GM12878 (cell line): Measurements from ENCODE around the gene GAL3ST2. TPM values are rescaled to one million over a fixed set of nuclear protein-coding genes. Genes with fewer than 3 reads are reported as not detected.

Experiments used
- BCL11A ChIP-seq: IDR thresholded peaks from 2 replicates; pipeline ENCODE4 v1.6.1; 2011; ENCODE audit warnings: low read depth, low read length
- BHLHE40 ChIP-seq, 2 experiments: fragments of 450-650 bp in 1 of 2; IDR thresholded peaks; 2 replicates each; pipeline ENCODE4 v1.6.1; 2011 to 2017; ENCODE audit warnings: low read depth in 2 of 2, borderline replicate concordance in 1 of 2, improper control_type of control experiment in 1 of 2, low read length in 1 of 2, mild to moderate bottlenecking in 1 of 2
- EED ChIP-seq: sonication (generic); IDR thresholded peaks from 2 replicates; pipeline ENCODE4 v1.6.1; 2016; ENCODE audit warnings: antibody characterized with exemption, low read depth
- ESRRA ChIP-seq: IDR thresholded peaks from 2 replicates; pipeline ENCODE4 v1.6.1; 2012; ENCODE audit warnings: mild to moderate bottlenecking, low read length, improper control_type of control experiment
- FOXM1 ChIP-seq: IDR thresholded peaks from 2 replicates; pipeline ENCODE4 v1.6.1; 2012; ENCODE audit warnings: low read depth, mild to moderate bottlenecking, inconsistent platforms, low read length, moderate library complexity
- HDGF ChIP-seq: fragments of 450-650 bp; IDR thresholded peaks from 2 replicates; pipeline ENCODE4 v1.6.1; 2016; ENCODE audit warnings: antibody characterized with exemption
- IRF3 ChIP-seq: fragments of 450-650 bp; IDR thresholded peaks from 2 replicates; pipeline ENCODE4 v1.6.1; 2014; ENCODE audit warnings: mild to moderate bottlenecking
- MAX ChIP-seq: IDR thresholded peaks from 2 replicates; pipeline ENCODE4 v1.6.1; 2012; ENCODE audit warnings: low read depth, low read length, improper control_type of control experiment
- MXI1 ChIP-seq: fragments of 150-350 bp; IDR thresholded peaks from 2 replicates; pipeline ENCODE4 v1.6.1; 2011; ENCODE audit warnings: low read depth, mild to moderate bottlenecking, inconsistent platforms, low read length, improper control_type of control experiment
- NKRF ChIP-seq: fragments of 450-650 bp; conservative IDR thresholded peaks from 2 replicates; pipeline ENCODE4 v1.6.1; 2017; ENCODE audit warnings: mild to moderate bottlenecking, moderate library complexity
- RBBP5 ChIP-seq: fragments of 200-600 bp; sonication (generic); conservative IDR thresholded peaks from 2 replicates; pipeline ENCODE4 v1.6.1; 2016
- RELA ChIP-seq: fragments of 450-650 bp; IDR thresholded peaks from 2 replicates; pipeline ENCODE4 v1.8.0; 2014; ENCODE audit warnings: borderline replicate concordance; ENCODE audit not compliant: partially characterized antibody
- RUNX3 ChIP-seq: IDR thresholded peaks from 2 replicates; pipeline ENCODE4 v1.6.1; 2012; ENCODE audit warnings: low read length, inconsistent platforms
- SKIL ChIP-seq: fragments of 450-650 bp; IDR thresholded peaks from 2 replicates; pipeline ENCODE4 v1.6.1; 2017; ENCODE audit warnings: mild to moderate bottlenecking, low read depth, inconsistent platforms; ENCODE audit not compliant: poor library complexity, severe bottlenecking
- SMAD5 ChIP-seq: IDR thresholded peaks from 2 replicates; pipeline ENCODE4 v1.6.1; 2016; ENCODE audit warnings: antibody characterized with exemption, low read depth
- SP1 ChIP-seq: IDR thresholded peaks from one replicate; pipeline ENCODE4 v1.6.1; 2011; ENCODE audit warnings: low read depth, low read length
- TAF1 ChIP-seq: IDR thresholded peaks from 2 replicates; pipeline ENCODE4 v1.6.1; 2011; ENCODE audit warnings: mild to moderate bottlenecking, low read depth, low read length, borderline replicate concordance
- TCF3 ChIP-seq: IDR thresholded peaks from 2 replicates; pipeline ENCODE4 v1.6.1; 2012; ENCODE audit warnings: low read depth, mild to moderate bottlenecking, low read length, borderline replicate concordance; ENCODE audit not compliant: insufficient read depth
- ZBTB40 ChIP-seq: fragments of 450-650 bp; IDR thresholded peaks from 2 replicates; pipeline ENCODE4 v1.6.1; 2016; ENCODE audit warnings: mild to moderate bottlenecking, moderate library complexity, borderline replicate concordance
- ZNF207 ChIP-seq: fragments of 450-650 bp; IDR thresholded peaks from 2 replicates; pipeline ENCODE4 v1.6.1; 2014; ENCODE audit warnings: antibody characterized with exemption, mild to moderate bottlenecking, borderline replicate concordance
- ZSCAN29 ChIP-seq: fragments of 450-650 bp; IDR thresholded peaks from 2 replicates; pipeline ENCODE4 v1.6.1; 2017; ENCODE audit warnings: mild to moderate bottlenecking, moderate library complexity
- polyA plus RNA-seq, 11 experiments: library from polyadenylated mRNA; depleted of rRNA in 4 of 11; unstranded in 6 of 11; stranded (reverse) in 5 of 11; fragments of >200 nt; fragmentation: Nextera tagmentation in 4 of 11; fragmentation: Illumina TruSeq in 1 of 11; extraction: Ambion mirVana in 4 of 11; extraction: Trizol in 1 of 11; gene quantifications; 1 replicate in 1 of 11; 2 replicates in 10 of 11; pipeline versions ENCODE4 v1.2.1 to v1.2.3, GENCODE V29; 2011 to 2016; ENCODE audit warnings: inconsistent platforms in 2 of 11, missing spikeins in 2 of 11, low read depth in 1 of 11
- total RNA-seq, 4 experiments: library from RNA; depleted of rRNA in 3 of 4; stranded (reverse); fragments of >200 nt in 3 of 4; fragmentation: Illumina TruSeq in 1 of 4; extraction: Trizol in 1 of 4; gene quantifications; 2 replicates each; pipeline versions ENCODE4 v1.2.1 to v1.2.3, GENCODE V29; 2013 to 2021

The GAL3ST2 gene
- total and polyA plus RNA-seq, 10 of the 15 experiments (the other 5 are each of a cell fraction or from before 2014, with no cell fraction given), result 0.09 to 0.36 (median 0.11) TPM; not detected in 7

- TF ChIP-seq BHLHE40 (IDR thresholded peaks at IDR 0.05; ENCODE audit: borderline replicate concordance in 1 of 2, low read depth in 2 of 2, low read length in 1 of 2) (peak in 1 of 2 experiments; percentile 62; a peak in 2 of 4 replicates), TAF1 (no peak), ZSCAN29 (no peak), MXI1 (no peak; the same call in 1 of the 2 replicates), RBBP5 (no peak), SKIL (no peak), FOXM1 (no peak), BCL11A (no peak), ESRRA (no peak), MAX (no peak), SMAD5 (no peak), EED (peak; percentile 87), SP1 (no peak), NKRF (no peak), RUNX3 (peak; percentile 80), ZNF207 (0 out of 2 replicates have a peak, but pooled peaks have one; percentile 28), RELA (no peak), TCF3 (peak; percentile 66; the same call in 1 of the 2 replicates), ZBTB40 (no peak), HDGF (no peak), IRF3 (no peak)
Measured at GRCh38 chr2:241762933-241763369, 13.7 kb upstream of the GAL3ST2 start (continued).
